Inflammatory macrophage treated with lipopolysaccharide for 1 hour (primary cell): Measurements from ENCODE around the gene TBRG1.

Source experiments
- DNase-seq, 2 donors: peaks; one replicate each; pipeline ENCODE4 v3.0.0-alpha.2; 2020 to 2022

TBRG1 gene

GRCh38 chr11:124618863-124619262 lies 3.8 kb upstream of the TBRG1 start:
- DNase-seq, result no peak

DNA sequence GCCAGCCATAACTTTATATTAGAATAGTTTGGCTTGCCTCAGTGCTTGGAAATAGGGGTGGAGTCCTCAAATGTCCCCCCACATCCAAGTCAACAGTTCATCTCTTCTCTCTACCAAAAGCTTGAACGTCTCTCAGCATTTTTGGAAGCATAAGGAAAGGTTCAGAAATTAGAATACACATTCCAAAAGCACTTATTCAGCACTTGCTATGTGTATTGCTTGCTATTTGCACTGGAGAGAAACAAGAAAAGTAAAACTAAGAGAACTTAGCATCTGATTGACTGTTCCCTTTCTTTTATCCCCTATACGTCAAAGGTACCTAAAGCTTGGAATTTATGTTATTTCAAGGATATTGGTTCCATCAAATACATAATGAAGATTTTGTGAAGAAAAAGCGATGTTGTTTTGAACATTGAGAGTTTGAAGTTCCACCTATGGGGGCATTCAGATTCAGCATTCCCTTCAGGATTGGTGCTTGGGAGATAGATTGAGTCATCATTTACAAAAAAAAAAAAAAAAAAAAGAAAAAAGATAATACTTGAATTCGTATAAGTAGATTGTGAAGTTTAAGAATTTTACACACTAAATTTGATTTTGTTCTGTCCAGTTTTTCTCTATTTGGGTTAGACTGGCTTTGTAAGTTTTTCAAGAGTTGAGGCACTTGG lies 1.3 kb downstream of the TBRG1 start:
- no peak for DNase-seq

DNA sequence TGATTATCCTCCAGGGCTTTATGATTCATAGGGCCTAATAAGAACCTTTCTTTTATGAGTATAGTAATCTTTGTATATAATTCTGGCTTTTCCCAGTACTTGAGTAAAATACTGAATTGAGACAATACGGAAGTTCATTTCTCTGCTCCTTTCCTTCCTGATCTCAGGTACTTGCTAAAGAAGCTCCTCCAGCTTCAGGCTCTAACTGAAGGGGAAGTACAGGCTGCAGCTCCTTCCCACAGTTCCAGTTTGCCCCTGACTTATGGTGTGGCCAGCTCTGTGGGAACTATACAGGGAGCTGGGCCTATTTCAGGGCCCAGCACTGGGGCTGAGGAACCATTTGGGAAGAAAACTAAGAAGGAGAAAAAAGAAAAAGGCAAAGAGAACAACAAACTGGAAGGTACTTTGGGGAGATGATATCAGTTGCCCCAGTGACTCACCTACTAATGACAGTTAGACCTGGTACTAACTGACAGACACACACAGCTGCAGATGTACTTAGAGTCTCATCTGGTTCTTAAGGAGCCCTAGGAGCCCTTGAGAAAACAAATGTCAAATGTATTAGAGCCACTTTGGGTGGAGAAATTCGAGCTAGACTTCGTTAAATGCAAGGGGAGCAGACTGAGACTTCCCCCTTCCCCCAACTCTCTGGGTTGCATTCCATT lies 3.0 kb downstream of the TBRG1 start:
- peak in 1 of 2 donors; percentile 8 for DNase-seq

DNA sequence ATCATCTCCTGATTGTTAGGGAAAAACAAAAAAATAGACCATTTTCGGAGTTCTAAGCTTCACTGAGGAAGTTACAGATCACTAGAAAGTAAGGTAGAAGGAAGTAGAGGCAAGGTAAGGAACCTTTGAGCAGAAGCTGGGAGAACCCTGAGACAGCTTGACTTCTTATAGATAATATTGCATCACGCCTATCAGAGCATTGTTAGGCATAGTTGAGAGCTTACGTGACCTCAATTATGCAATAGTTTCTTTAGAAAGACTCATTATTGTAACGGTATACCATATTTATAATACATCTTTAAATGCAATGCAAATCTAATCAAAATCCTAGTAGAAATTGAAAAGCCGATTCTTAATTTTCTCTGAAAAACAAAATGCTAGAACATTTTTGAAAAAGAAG lies 4.9 kb downstream of the TBRG1 start:
- DNase-seq, result no peak

DNA sequence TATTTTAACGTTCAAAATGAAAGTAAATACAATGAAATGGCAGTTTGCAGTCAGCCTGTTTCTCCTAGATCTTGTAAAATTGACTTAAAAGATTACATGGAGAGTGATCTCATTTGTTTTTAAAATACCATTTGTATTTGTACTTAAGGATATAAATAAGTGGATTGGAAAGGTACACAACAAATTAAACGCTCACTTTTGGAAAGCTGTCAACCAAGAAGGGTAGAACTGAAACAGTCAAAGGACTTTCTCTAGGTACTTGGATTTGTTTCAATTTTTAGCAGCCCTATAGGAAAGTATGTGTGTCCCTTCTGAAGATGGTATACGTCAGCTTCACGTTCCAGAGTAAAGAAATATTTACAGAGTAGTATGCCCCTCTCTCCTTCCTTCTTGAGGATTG lies 7.3 kb downstream of the TBRG1 start:
- no peak for DNase-seq

DNA sequence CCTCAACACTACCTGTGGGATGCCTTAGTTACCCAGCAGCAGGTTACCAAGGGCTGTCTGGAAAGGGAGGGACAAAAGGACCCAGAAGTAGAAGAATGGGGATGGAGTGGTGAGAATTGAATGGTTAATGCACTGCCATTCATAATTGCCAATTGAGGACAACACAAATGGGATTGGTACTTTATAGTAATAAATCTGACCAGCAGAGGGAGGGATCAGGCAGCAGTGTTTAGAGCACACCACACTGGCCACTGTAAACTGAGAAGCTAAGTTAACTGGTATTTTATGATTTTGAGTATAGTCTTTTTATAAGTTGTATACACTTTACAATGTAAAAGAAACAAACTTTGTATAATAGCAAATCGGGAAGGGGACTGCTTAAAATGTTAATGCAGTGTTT lies 10.7 kb downstream of the TBRG1 start:
- no peak for DNase-seq

DNA sequence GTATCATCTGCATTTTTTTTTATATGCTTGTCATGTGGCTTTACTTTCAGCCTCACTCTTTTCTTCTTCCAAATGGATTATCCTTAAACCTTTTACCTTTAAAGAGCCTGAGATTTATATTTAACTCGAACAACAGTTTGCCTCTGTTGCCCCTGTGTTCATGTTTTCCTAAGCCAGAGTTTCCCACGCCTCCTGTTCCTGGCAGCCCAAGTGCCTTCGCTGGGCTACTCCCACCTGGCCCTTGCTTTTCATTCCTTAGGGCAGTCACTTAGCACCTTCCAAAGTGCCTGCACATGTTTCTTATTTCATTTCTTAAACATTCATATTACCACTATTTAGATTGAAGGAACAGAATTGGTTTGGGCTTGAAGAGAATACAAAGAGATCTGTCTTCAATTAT lies 13.3 kb downstream of the TBRG1 start:
- DNase-seq, result no peak

DNA sequence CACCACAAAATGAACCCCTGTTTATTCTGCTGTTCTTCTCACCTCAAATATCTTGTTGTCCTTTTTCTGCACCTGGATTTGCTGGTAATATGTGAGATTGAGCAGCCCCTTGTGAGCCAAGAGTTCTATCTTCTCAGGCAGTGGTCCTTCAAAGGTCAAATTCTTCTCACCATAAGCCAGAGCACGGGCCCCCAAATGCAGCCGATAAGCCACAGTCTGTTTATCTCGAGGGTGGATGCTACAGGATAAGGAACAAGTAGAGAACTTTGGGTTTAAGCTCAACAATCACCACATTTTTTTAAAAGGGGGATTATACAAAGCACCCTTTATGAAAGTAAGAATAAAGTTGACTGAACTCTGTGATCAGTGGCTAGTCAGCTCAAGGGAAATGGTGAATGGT lies 15.8 kb downstream of the TBRG1 start:
- no peak for DNase-seq

- no peak for DNase-seq
Measured at GRCh38 chr11:124639186-124639585, 16.5 kb downstream of the TBRG1 start.

DNA sequence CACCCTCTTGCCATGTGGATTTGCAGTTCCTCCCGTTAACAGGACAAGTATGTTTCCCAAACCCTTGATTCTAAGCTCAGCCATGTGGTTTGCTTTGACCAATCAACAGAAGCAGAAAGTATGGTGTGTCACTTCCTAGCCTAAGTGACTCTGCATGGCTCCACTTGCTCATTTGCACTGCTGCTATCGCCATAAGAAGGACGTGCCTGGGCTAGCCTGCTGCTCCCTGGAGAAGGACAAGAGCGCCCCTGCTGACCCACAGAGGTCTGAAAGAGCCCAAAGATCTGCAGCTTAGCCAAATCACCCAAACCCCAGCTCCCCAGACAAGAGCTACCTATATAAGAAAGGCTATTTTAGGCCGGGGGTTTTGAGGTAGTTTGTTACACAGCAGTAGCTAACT lies 18.0 kb downstream of the TBRG1 start:
- DNase-seq, result no peak

- DNase-seq, result no peak
Measured at GRCh38 chr11:124642628-124643027, 20.0 kb downstream of the TBRG1 start.

DNA sequence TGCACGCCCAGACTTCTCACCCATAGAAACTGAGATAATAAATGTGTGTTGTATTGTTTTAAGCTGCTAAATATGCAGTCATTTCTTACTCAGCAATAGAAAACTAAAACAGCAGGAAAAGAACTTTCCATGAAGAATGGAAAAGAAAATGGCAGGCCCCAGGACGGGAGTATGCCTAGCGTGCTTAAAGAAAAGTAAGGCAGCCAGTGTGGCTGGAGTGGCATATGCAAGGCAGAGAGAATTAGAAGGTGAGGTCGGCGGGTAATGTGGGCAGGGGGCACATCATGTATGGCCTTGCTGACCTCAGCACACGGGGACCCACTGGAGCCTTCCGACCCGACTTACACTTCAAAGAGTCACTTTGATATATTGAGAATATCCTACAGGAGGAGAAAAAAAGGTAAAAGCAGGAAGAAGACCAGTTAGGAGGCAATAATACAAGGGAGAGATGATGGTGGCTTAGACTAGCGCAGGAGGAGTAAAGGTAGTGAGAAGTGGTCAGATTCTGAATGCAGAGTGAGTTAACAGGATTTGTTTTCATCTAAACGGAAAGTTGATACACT lies 20.5 kb downstream of the TBRG1 start:
- DNase-seq, result no peak

GRCh38 chr11:124643605-124644425 lies 21.2 kb downstream of the TBRG1 start:
- DNase-seq, result no peak

- DNase-seq, result peak; percentile 30 to 63
Measured at GRCh38 chr11:124644426-124645280, 22.0 kb downstream of the TBRG1 start.

DNA sequence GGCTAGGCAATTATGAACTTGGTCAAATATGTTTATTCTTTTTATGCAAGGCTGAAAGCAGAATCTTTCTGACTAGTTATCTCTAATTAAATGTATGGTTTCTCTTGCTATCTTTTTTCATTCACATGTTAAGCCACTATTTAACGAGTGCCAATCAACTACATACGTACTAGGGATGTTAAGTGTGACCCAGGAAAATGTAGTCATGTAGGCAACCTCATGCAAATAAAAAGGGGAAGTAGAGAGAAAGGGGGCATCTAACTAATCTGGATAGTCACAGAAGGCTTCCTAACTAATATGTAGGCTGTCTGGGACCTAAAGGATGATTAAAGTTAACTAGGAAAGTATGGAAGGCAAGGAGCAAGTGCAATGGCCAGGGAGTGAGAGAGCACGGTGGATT lies 23.5 kb downstream of the TBRG1 start:
- no peak for DNase-seq

GRCh38 chr11:124648610-124649009 lies 25.9 kb downstream of the TBRG1 start:
- DNase-seq, result no peak

GRCh38 chr11:124656774-124657630 lies 34.3 kb downstream of the TBRG1 start:
- DNase-seq, result no peak

GRCh38 chr11:124657904-124658303 lies 35.2 kb downstream of the TBRG1 start:
- DNase-seq, result no peak

GRCh38 chr11:124658501-124658900 lies 35.8 kb downstream of the TBRG1 start:
- no peak for DNase-seq

- no peak for DNase-seq
Measured at GRCh38 chr11:124658986-124659385, 36.3 kb downstream of the TBRG1 start.

- no peak for DNase-seq
Measured at GRCh38 chr11:124661553-124661952, 38.9 kb downstream of the TBRG1 start.

DNA sequence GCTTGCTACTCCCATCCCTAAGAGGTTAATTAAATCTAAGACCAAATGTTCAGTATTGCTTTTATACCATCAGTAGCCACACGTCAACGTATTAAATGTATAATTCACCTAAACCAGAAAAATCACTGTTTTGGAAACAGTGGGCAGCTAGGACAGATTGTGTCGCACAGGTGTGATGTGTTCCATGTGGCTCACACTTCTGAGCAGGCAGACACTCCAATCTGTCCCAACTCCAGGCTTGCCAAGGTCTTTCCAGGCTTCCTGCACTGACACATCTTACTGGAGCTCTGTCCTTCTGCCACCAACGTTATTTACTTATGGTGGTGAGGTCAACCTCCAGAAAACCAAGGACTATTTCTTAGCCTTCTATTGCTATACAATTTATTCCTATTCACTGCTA lies 39.4 kb downstream of the TBRG1 start:
- DNase-seq, result no peak
